ENCODE measurements around the gene ZBTB34.

GRCh38 chr9:126880947-126881332 is 20.5 kb downstream of the ZBTB34 start:
- TF ChIP-seq CTCF (IDR thresholded peaks at IDR 0.05; ENCODE audit: insufficient read depth, low read length, poor library complexity, severe bottlenecking): no peak
- no peak for TF ChIP-seq EZH2phosphoT487 (conservative IDR thresholded peaks at IDR 0.05; ENCODE audit: low read length)
